Measurements from ENCODE around the gene KIF1B. TPM values are rescaled to one million over a fixed set of nuclear protein-coding genes. Genes with fewer than 3 reads are reported as not detected.

KIF1B gene
- total and polyA plus RNA-seq, 10 donors, result 1.6 to 53.5 (median 34.5) TPM

DNA sequence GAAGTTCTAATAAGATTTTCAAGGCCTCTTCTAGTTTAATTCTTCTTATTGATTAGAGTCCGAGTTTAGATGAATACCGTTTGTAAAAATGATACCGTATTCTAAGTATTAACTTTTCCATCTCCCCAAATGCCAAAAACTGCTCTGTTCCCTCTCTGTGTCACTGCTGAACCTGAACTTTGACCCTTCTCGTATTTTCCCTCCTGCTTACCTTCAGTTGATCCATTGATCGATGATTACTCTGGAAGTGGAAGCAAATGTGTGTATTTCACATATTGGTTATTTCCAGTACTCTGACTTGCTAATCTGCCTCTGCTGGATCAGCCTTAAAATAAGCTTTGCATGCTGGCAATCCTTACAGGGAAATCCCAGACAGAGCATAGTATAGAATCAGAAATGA, 68.5 kb downstream of the KIF1B start:
- no peak for DNase-seq
- Histone ChIP-seq H3K4me3 (no peak overlapping the region), H3K9me3 (no peaks in the 10 kb centered on the region), H3K27ac (no peak overlapping the region), H3K27me3 (replicated peaks in 1 of 7) (no peaks in the 10 kb centered on the region), H3K4me1 (no peaks in the 10 kb centered on the region), H3K36me3 (peaks cover 0 to 100% (median 37%) of the 10 kb centered on the region in 6 donors)
- 92 to 96% (median 94%) methylated on average over 5 of the region's 5 CpGs for WGBS, 5 donors
- intact Hi-C loops (cut with DNase I; ENCODE audit: low total_unique reads), result no loop called here
- TF ChIP-seq POLR2A (IDR thresholded peaks at IDR 0.05), result no peak
- TF ChIP-seq POLR2AphosphoS5 (IDR thresholded peaks at IDR 0.05), result no peak
- TF ChIP-seq, protein P1, sequence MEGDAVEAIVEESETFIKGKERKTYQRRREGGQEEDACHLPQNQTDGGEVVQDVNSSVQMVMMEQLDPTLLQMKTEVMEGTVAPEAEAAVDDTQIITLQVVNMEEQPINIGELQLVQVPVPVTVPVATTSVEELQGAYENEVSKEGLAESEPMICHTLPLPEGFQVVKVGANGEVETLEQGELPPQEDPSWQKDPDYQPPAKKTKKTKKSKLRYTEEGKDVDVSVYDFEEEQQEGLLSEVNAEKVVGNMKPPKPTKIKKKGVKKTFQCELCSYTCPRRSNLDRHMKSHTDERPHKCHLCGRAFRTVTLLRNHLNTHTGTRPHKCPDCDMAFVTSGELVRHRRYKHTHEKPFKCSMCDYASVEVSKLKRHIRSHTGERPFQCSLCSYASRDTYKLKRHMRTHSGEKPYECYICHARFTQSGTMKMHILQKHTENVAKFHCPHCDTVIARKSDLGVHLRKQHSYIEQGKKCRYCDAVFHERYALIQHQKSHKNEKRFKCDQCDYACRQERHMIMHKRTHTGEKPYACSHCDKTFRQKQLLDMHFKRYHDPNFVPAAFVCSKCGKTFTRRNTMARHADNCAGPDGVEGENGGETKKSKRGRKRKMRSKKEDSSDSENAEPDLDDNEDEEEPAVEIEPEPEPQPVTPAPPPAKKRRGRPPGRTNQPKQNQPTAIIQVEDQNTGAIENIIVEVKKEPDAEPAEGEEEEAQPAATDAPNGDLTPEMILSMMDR (IDR thresholded peaks at IDR 0.05 in 8 of 11, conservative IDR thresholded peaks at IDR 0.05 in 3 of 11), result no peak

DNA sequence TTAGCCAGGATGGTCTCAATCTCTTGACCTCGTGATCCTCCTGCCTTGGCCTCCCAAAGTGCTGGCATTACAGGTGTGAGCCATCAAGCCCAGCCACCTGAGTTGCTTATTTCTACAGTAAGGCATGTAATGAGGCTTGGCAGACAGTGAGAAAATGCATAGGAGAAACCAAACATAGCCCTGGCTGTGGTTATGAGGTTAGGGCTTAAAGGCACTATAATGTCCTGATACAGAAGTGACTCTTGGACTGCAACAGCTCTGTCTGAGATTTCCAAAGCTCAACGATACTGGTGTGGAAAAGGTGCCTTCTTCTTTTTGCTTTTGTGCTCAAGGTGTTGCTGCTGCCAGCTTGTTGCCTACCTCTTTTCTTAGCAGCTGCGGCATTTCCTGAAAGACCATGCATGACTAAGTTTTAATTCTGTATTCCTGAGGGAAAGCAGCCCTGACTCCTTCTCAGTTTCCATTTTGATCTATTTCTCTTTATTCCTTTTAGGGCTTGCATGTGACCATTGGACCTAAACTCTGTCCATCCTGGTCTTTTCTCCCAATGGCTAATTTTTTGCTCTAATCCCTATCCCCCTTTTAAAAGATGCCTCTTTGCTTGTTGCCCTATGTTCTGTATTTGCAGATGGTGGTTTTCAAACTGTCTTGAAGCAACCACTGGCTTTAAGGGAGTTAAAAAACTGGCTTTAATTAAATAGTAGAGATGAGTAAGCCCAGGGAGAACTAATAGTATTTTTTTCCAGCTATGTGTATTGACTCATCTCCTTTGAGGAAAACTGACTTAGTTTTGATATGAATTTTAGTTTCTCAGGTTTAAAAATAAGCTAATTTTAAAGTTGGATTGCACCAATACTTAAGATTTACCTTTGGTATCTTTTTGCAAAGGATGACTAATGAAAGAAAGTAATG, 70.3 kb downstream of the KIF1B start:
- H3K27ac ChIP-seq, result no peak overlapping the region
- TF ChIP-seq POLR2AphosphoS5 (IDR thresholded peaks at IDR 0.05), result no peak
- no peak overlapping the region for H3K4me3 ChIP-seq
- no peaks in the 10 kb centered on the region for H3K4me1 ChIP-seq
- no peaks in the 10 kb centered on the region for H3K27me3 ChIP-seq (replicated peaks in 1 of 7)
- peaks cover 0 to 100% (median 40%) of the 10 kb centered on the region in 6 donors for H3K36me3 ChIP-seq
- H3K9me3 ChIP-seq, result no peaks in the 10 kb centered on the region
- no peak for DNase-seq
- intact Hi-C loops (cut with DNase I; ENCODE audit: low total_unique reads), result no loop called here
- 85 to 93% (median 92%) methylated on average over 3 of the region's 3 CpGs for WGBS, 5 donors

DNA sequence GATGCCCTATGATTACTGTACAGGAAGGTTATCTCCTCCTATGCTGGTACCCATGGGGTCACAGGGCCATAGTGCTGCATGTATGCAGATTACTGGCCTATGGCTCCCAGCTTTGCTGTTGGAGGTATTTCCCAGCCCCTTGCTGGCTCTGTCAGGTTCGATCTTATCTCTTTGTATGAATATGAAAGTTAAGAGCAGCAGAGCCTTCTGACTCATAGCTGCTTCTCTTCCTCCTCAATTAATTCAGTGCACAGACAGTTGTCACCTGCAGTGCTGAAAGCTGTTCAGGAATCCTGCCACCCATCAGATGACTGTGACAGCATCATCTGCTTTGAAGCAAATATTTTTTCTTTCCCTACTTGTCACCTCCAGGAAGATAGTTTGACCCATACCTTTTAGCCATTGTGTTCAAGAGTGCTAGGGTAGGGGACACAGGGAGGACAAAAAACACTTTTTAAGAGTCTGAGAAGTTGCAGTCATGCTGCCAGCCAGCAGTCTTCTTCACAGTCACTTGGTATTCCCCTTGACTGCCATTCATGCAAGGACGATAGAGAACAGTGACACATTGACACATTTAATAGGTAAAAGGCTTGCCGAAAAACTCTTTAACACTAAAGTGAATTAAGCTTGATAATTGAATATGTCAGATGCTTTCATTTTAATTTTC, 73.1 kb downstream of the KIF1B start:
- TF ChIP-seq POLR2AphosphoS5 (IDR thresholded peaks at IDR 0.05), result no peak
- TF ChIP-seq, protein P1 (IDR thresholded peaks at IDR 0.05 in 8 of 11, conservative IDR thresholded peaks at IDR 0.05 in 3 of 11), result no peak
- TF ChIP-seq POLR2A (IDR thresholded peaks at IDR 0.05), result no peak
- peaks cover 0 to 100% (median 29%) of the 10 kb centered on the region in 6 donors for H3K36me3 ChIP-seq
- intact Hi-C loops (cut with DNase I; ENCODE audit: low total_unique reads), result no loop called here

GRCh38 chr1:10286244-10286643, 75.9 kb downstream of the KIF1B start:
- H3K36me3 ChIP-seq, result peaks cover 0 to 100% (median 35%) of the 10 kb centered on the region in 6 donors
- DNase-seq, result no peak
- no peak overlapping the region for H3K4me3 ChIP-seq
- H3K9me3 ChIP-seq, result no peaks in the 10 kb centered on the region
- H3K27ac ChIP-seq, result no peak overlapping the region
- intact Hi-C loops (cut with DNase I; ENCODE audit: low total_unique reads), result no loop called here
- no peaks in the 10 kb centered on the region for H3K27me3 ChIP-seq (replicated peaks in 1 of 7)
- TF ChIP-seq POLR2AphosphoS5 (IDR thresholded peaks at IDR 0.05) (no peak), POLR2A (IDR thresholded peaks at IDR 0.05) (no peak)
- TF ChIP-seq, protein P1 (IDR thresholded peaks at IDR 0.05 in 8 of 11, conservative IDR thresholded peaks at IDR 0.05 in 3 of 11), result no peak
- H3K4me1 ChIP-seq, result no peaks in the 10 kb centered on the region
- 82 to 91% (median 87%) methylated on average over 3 of the region's 3 CpGs for WGBS, 5 donors

More for the DNA sequence above, 73.1 kb downstream of the KIF1B start:
- Histone ChIP-seq H3K4me1 (no peaks in the 10 kb centered on the region), H3K27ac (no peak overlapping the region), H3K9me3 (no peaks in the 10 kb centered on the region), H3K4me3 (no peak overlapping the region), H3K27me3 (replicated peaks in 1 of 7) (no peaks in the 10 kb centered on the region)
- no peak for DNase-seq
- WGBS, 5 donors, result 69 to 82% (median 77%) methylated on average over 3 of the region's 3 CpGs
